Smooth muscle cell (in vitro differentiated cells): ENCODE results near the gene IL1RAPL1. TPM values are rescaled to one million over a fixed set of nuclear protein-coding genes. Genes with fewer than 3 reads are reported as not detected.

ENCODE experiments used
- DNase-seq: peaks from one replicate; lab custom pipeline; 2025; ENCODE audit not compliant: unreplicated experiment; lab: John Stamatoyannopoulos, UW
- H2AFZ ChIP-seq: fragments of 200-600 bp; sonication (generic); 2 replicates; pipeline ENCODE4 v1.6.0; 2016; ENCODE audit warnings: antibody characterized with exemption, low read depth, mild to moderate bottlenecking
- H3F3A ChIP-seq: fragments of 200-600 bp; sonication (generic); 2 replicates; pipeline ENCODE4 v1.6.0; 2017; ENCODE audit warnings: antibody characterized with exemption, low read depth
- H3K27ac ChIP-seq: fragments of 200-600 bp; sonication (generic); 2 replicates; pipeline ENCODE4 v1.5.1; 2016; ENCODE audit warnings: low read depth, mild to moderate bottlenecking
- H3K27me3 ChIP-seq: fragments of 200-600 bp; sonication (generic); 2 replicates; pipeline ENCODE4 v1.6.1; 2016; ENCODE audit warnings: low read depth, mild to moderate bottlenecking
- H3K36me3 ChIP-seq: fragments of 200-600 bp; sonication (generic); 2 replicates; pipeline ENCODE4 v1.5.1; 2016; ENCODE audit warnings: low read depth
- H3K4me1 ChIP-seq: fragments of 200-600 bp; sonication (generic); 2 replicates; pipeline ENCODE4 v1.5.1; 2016; ENCODE audit warnings: low read depth
- H3K4me2 ChIP-seq: fragments of 200-600 bp; sonication (generic); 2 replicates; pipeline ENCODE4 v1.6.0; 2016; ENCODE audit warnings: mild to moderate bottlenecking
- H3K4me3 ChIP-seq: fragments of 200-600 bp; sonication (generic); 2 replicates; pipeline ENCODE4 v1.5.1; 2016; ENCODE audit warnings: mild to moderate bottlenecking
- H3K79me2 ChIP-seq: fragments of 200-600 bp; sonication (generic); 2 replicates; pipeline ENCODE4 v1.6.0; 2016; ENCODE audit warnings: low read depth, mild to moderate bottlenecking
- H3K9ac ChIP-seq: fragments of 200-600 bp; sonication (generic); 2 replicates; pipeline ENCODE4 v1.6.0; 2016; ENCODE audit warnings: low read depth
- H3K9me3 ChIP-seq: fragments of 200-600 bp; sonication (generic); replicated peaks from 2 replicates; pipeline ENCODE4 v1.5.1; 2016; ENCODE audit warnings: low read depth
- H4K20me1 ChIP-seq: fragments of 200-600 bp; sonication (generic); 2 replicates; pipeline ENCODE4 v1.6.0; 2016; ENCODE audit warnings: low read depth
- WGBS: methylation state at CpG from one replicate; pipeline ENCODE4 v1.1.7; 2016; ENCODE audit warnings: low lambda C conversion rate; 5-methylcytosine and 5-hydroxymethylcytosine counted together
- polyA plus RNA-seq: library from polyadenylated mRNA; unstranded; fragments of >200 nt; fragmentation: Nextera tagmentation; extraction: Ambion mirVana; gene quantifications from 2 replicates; pipeline ENCODE4 v1.2.1, GENCODE V29; 2016
- total RNA-seq: library from RNA; depleted of rRNA; stranded (reverse); fragments of >200 nt; gene quantifications from 2 replicates; pipeline ENCODE4 v1.2.3, GENCODE V29; 2014
- TF ChIP-seq, protein P1 (sequence below): fragments of 200-600 bp; sonication (generic); IDR thresholded peaks from 2 replicates; pipeline ENCODE4 v1.5.1; 2017; ENCODE audit warnings: borderline replicate concordance, mild to moderate bottlenecking, antibody characterized with exemption; ENCODE audit not compliant: insufficient read depth, poor library complexity, severe bottlenecking

IL1RAPL1 gene
- total and polyA plus RNA-seq, 2 experiments from 2014 or later: 0.04 TPM; not detected in 1

DNA sequence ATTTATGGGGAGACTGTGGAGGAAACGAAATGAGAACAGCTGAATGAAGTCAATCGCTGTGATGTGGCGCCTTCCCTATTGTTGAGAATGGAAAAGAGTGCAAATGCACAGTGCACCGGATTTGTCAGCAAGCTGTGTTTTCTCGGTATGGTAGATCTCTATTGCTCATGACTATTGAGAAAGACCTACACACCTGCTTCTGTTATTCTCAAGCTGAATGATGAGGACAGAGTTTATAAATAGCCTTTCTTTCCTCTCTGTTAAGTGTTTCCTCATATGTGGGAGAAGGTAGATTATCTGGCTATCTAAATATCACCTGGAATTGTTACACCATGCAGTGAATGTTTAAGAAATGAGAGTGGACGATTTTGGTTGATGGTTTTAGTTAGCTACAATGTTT lies 650.7 kb downstream of the IL1RAPL1 start:
- Histone ChIP-seq H3K36me3 (no peaks in the 10 kb centered on the region), H3K27me3 (no peaks in the 10 kb centered on the region), H3K4me2 (no peak overlapping the region), H4K20me1 (no peaks in the 10 kb centered on the region), H3K4me3 (no peak overlapping the region), H3K9ac (no peak overlapping the region), H3K9me3 (no peaks in the 10 kb centered on the region), H3K79me2 (no peaks in the 10 kb centered on the region), H3K27ac (no peak overlapping the region), H3F3A (no peaks in the 10 kb centered on the region), H2AFZ (no peak overlapping the region), H3K4me1 (no peaks in the 10 kb centered on the region)
- 77% methylated on average over 6 of the region's 6 CpGs for WGBS
- DNase-seq: no peak
- TF ChIP-seq, protein P1, sequence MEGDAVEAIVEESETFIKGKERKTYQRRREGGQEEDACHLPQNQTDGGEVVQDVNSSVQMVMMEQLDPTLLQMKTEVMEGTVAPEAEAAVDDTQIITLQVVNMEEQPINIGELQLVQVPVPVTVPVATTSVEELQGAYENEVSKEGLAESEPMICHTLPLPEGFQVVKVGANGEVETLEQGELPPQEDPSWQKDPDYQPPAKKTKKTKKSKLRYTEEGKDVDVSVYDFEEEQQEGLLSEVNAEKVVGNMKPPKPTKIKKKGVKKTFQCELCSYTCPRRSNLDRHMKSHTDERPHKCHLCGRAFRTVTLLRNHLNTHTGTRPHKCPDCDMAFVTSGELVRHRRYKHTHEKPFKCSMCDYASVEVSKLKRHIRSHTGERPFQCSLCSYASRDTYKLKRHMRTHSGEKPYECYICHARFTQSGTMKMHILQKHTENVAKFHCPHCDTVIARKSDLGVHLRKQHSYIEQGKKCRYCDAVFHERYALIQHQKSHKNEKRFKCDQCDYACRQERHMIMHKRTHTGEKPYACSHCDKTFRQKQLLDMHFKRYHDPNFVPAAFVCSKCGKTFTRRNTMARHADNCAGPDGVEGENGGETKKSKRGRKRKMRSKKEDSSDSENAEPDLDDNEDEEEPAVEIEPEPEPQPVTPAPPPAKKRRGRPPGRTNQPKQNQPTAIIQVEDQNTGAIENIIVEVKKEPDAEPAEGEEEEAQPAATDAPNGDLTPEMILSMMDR: no peak

DNA sequence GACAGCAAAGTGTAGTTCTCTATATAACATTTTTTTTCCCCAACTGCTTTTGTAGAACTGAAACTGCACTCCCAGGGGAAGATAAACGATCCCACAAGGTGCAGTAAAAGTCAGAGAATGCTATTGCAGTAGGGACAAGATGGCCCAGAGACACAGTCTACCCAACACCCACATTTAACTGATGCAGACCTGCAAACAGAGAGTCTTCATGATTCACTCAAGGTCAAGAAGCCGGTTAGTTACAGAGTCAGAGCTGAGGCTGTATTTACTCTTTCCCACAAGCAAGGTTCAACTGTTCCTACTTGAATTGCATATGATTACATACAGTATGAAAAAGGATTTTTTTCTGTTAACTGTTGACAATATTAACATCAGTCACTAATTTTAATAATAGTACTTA lies 654.6 kb downstream of the IL1RAPL1 start:
- no peak overlapping the region for H2AFZ ChIP-seq
- H3K36me3 ChIP-seq: no peaks in the 10 kb centered on the region
- no peak overlapping the region for H3K4me3 ChIP-seq
- no peaks in the 10 kb centered on the region for H4K20me1 ChIP-seq
- H3K27ac ChIP-seq: no peak overlapping the region
- H3K9me3 ChIP-seq: no peaks in the 10 kb centered on the region
- no peaks in the 10 kb centered on the region for H3K27me3 ChIP-seq
- WGBS: 68% methylated on average over 2 of the region's 2 CpGs
- H3F3A ChIP-seq: no peaks in the 10 kb centered on the region
- no peaks in the 10 kb centered on the region for H3K79me2 ChIP-seq
- no peaks in the 10 kb centered on the region for H3K4me1 ChIP-seq
- H3K4me2 ChIP-seq: no peak overlapping the region
- no peak for DNase-seq
- no peak overlapping the region for H3K9ac ChIP-seq
- TF ChIP-seq, protein P1: no peak

GRCh38 chrX:29242856-29243255 lies 655.6 kb downstream of the IL1RAPL1 start:
- Histone ChIP-seq H3K9ac (no peak overlapping the region), H3K4me1 (no peaks in the 10 kb centered on the region), H3K79me2 (no peaks in the 10 kb centered on the region), H3K4me2 (no peak overlapping the region), H3K4me3 (no peak overlapping the region), H3K36me3 (no peaks in the 10 kb centered on the region), H3F3A (no peaks in the 10 kb centered on the region), H2AFZ (no peak overlapping the region), H4K20me1 (no peaks in the 10 kb centered on the region), H3K9me3 (no peaks in the 10 kb centered on the region), H3K27me3 (no peaks in the 10 kb centered on the region), H3K27ac (no peak overlapping the region)
- DNase-seq: no peak
- WGBS: 75% methylated on average over 4 of the region's 4 CpGs
- TF ChIP-seq, protein P1: no peak

DNA sequence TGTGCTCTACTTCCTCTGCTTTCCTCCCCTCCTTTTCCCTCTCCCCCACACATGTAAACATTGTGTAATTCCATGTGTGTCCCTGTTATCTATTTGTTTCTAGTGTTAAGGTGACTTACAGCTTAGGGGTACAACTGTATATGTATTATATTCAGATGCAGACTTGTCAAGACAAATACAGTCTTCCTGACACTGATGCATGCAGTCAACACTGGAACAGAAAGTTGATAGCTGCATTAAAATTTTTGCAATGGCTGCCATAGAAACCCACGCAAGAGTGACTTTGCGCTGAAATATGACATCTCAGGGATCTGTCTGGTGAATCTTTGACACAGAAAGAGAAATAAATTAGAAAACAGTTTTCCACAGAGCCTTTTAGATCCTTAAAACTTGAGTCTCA lies 656.7 kb downstream of the IL1RAPL1 start:
- TF ChIP-seq, protein P1: no peak
- H3K79me2 ChIP-seq: no peaks in the 10 kb centered on the region
- 65% methylated on average over 2 of the region's 2 CpGs for WGBS

More for the DNA sequence above, 656.7 kb downstream of the IL1RAPL1 start:
- Histone ChIP-seq H3F3A (no peaks in the 10 kb centered on the region), H3K27ac (no peak overlapping the region), H3K4me3 (no peak overlapping the region), H3K9ac (no peak overlapping the region), H3K9me3 (no peaks in the 10 kb centered on the region), H3K36me3 (no peaks in the 10 kb centered on the region), H3K27me3 (no peaks in the 10 kb centered on the region), H2AFZ (no peak overlapping the region), H4K20me1 (no peaks in the 10 kb centered on the region), H3K4me1 (no peaks in the 10 kb centered on the region), H3K4me2 (no peak overlapping the region)
- no peak for DNase-seq
